Activated CD8-positive, alpha-beta memory T cell treated with anti-CD3 and anti-CD28 coated beads, Interleukin-2, amount 50 U/mL, for 48 hours (primary cell): ENCODE data around the gene SRC.

ENCODE experiments used
- DNase-seq: peaks from one replicate; pipeline ENCODE4 v3.0.0-alpha.2; 2020

The SRC gene

DNA sequence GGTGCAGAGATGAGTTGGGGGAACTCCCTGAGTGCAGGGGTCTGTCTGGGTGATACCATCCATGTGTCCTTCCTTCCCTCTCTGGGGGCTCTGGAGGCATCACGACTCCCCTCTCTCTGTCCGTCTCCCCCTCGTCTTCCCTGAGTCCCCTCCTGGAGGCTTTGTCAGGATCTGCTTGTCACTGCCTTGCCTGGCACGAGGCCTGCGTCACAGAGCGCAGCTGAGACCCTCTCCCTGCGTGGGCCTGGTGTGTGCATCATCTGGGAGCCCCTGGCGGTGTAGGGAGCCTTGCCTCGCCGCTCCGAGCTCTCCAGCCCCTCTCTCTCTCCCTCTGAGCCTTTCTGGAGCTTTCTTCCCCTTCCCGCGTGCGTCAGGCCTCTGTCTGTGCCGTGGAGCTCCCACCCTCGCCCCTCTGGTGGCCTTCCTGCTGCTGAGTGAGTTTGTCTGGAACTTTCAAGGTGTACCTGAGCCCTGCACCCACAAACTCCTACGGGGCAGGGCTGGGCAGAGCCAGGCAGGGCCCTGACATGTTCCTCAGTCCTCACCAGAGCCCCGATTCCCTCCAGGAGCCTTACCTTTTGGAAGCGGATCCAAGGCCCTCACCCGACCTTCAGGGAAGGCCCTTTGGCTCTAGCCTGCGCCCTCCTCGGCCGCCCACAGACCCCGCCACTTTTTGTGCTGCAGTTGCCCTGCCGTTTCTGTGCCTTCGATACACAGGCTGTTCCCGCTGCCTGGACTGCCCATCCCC is 70.3 kb downstream of the SRC start:
- no peak for DNase-seq

DNA sequence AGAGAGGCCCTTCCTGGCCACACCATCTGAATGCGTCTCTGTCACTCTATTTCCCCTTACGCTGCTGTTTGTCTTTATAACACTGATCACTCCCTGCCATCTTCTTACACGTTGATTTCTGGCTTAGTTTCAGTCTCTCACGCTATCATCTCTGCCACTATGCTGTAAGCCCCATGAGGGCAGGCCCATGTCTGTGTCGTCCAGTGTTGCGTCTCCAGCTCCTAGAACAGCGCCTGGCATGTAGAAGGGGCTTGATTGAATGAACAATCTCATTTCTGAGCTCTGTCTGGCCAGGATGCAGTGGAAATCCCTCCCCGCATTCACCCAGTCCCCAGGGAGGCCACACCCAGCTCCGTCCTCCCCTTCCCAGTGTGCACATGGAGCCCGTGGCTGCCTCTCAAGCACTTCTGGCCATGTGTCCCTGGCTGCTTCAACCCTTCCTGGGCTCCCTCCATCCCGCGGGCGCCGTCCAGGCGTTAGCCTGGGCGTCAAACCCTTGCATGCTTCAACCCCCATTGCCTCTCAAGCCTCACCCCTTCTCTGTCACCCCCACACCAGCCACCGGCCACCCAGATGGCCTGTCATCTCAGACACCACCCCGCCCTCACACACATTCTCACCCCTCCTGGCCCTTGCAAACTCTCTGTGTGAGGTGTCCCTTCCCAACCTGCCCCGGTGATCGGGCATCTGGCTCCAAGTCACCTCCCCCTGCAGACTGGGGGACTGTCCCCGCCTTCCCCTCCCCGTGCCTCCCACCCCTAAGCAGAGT is 71.1 kb downstream of the SRC start:
- no peak for DNase-seq

GRCh38 chr20:37417617-37418467 is 71.9 kb downstream of the SRC start:
- DNase-seq, result no peak

GRCh38 chr20:37418591-37419109 is 72.7 kb downstream of the SRC start:
- DNase-seq, result no peak

- no peak for DNase-seq
Measured at GRCh38 chr20:37419307-37419706, 73.4 kb downstream of the SRC start.

GRCh38 chr20:37419774-37420542 is 74.0 kb downstream of the SRC start:
- DNase-seq, result no peak

- DNase-seq, result no peak
Measured at GRCh38 chr20:37420610-37421009, 74.7 kb downstream of the SRC start.

GRCh38 chr20:37421060-37421905 is 75.3 kb downstream of the SRC start:
- DNase-seq, result no peak

DNA sequence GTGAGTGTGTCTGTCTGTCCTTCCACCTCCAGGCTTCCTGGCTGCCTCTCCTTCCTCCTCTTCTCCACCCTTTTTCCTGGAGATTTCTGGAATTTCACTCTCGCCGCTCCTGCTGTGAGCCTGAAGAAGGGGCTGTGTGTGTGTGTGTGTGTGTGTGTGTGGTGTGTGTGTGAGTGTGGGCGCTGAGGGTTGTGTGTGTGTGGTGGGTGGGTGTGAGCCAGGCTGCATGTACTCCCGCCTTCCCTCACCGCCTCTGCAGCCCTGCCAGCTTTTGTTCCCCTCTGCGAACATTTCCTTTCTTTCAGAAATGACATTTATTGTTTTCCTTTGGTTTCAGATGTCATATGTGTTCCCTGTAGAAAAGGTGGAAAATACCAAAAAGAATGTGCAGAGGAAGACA is 76.0 kb downstream of the SRC start:
- no peak for DNase-seq

- no peak for DNase-seq
Measured at GRCh38 chr20:37422791-37423286, 76.9 kb downstream of the SRC start.

- no peak for DNase-seq
Measured at GRCh38 chr20:37423545-37423944, 77.6 kb downstream of the SRC start.

- no peak for DNase-seq
Measured at GRCh38 chr20:37424062-37424851, 78.3 kb downstream of the SRC start.

DNA sequence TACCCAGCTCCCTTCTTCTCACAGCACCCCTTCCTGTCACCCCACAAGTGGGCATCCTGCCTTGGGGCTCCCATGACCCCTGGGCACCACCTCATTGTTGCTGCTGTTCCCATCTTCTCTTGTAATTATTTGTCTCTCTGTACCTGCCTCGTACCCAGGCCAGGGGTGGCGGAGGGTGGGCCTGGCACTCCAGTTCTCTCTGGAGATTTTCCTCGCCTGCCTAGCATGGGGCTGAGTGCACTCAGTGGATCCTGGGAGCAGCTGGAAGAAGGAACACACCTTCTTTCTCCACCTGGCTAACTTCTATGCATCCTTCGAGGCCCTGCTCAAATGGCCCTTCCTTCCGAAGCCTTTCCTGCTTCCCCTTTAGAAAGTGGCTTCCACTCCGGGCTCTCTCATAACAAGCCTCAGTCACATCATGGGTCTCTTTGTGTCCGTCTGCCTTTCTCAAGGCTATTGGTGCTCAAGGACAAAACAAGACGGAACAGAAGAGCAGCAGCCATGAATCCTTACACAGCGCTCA is 79.2 kb downstream of the SRC start:
- DNase-seq, result no peak

DNA sequence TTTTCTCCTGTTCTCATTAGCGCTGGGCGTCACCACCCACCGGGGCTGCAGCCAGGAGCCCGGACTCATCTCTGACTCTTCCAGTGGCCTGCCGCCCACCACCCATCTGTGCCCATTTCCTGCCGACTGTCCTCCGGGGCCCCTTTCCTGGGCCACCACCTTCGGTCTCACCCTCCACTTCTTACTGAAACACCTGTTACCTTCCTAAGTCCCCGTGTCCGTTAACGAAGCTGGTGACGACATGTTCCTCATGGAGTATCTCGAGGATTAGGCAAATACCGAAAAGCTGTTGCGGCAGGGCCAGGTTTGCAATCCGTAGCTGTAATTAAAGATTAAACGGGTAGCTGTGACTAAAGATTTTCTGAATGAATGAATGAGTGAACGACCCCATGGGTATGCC is 80.2 kb downstream of the SRC start:
- no peak for DNase-seq

GRCh38 chr20:37426978-37427377 is 81.0 kb downstream of the SRC start:
- DNase-seq, result no peak

DNA sequence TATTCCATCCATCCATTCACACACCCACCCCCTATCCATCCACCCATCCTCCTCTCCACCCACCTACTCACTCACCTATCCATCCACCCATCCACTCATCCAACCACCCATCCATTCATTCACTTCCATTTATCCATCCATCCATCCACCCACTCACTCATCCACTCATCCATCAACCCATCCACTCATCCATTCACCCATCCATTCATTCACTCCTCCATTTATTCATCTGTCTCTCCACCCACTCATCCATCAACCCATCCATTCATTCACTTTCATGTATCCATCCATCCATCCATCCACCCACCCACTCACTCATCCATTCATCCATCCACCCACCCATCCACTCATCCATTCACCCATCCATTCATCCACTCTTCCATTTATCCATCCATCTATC is 84.1 kb downstream of the SRC start:
- DNase-seq, result no peak

DNA sequence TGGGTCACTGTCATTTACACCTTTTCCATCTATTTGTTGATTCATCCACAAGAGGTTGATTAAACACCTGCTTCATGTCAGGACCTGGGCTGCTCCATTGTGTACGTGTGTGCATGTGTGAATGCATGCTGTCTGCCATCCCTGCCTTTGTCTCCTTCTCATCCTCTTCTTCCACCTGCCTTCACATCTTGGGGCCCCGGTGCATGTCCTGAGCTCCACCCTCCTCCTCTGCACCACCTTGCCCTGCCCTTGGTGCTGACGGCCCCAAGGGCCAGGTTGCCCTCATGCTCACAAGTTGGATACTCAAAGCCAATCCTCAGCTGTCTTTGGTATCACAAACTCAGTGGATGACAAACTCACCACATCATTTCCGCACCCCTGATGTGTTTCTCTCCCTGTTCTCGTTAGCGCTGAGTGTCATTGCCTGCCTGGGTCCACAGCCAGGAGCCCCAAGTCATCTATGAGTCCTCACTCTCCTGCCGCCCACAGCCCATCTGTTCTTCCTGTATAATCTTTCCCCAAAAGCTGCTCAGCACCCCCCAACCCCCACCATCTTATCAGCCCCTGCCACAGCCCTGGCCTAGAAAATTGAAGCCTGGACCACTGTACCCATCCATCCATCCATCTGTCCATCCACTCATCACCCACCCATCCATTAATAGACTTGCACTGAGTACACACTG is 85.0 kb downstream of the SRC start:
- DNase-seq, result no peak

DNA sequence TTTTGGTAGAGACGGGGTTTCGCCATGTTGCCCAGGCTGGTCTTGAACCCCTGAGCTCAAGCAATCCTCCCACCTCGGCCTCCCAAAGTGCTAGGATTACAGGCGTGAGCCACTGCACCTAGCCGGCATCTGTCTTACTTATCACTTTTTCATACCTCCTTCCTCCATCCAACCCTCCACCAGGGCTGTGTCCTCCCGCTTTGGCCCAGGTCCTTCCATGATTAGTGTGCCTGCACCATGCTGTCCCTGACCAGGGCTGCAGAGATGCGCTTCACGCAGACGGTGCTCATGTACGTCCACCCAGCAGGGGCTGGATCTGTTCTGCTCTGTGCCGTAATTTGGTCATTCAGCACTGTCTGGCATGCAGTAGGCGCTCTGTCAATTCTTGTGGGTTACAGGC is 85.8 kb downstream of the SRC start:
- DNase-seq, result no peak

DNA sequence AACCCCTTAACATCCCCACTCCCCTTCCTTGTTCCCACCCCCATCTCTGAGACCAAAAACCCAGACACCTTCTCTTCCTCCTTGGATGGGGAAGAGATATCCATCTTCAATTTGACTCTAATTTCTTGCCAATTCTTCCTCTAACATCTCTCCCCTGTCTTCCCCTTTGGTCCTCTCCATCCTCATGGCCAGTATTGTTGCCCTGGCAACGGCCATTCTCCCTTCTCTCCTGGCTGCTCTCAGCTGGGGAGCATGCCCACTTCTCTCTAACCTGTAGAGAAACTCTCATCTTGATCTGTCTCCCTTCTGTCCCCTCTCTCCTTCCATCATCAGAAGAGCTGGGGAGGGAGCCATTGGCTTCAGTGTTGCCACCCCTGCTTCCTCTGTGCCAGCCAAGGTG is 86.7 kb downstream of the SRC start:
- DNase-seq, result no peak

GRCh38 chr20:37435607-37436006 is 89.7 kb downstream of the SRC start:
- no peak for DNase-seq
